ENCODE measurements around the gene SEC61A1. TPM values are rescaled to one million over a fixed set of nuclear protein-coding genes. Genes with fewer than 3 reads are reported as not detected.

SEC61A1 gene
- total RNA-seq, 1 donor from 2014 or later, result 184 TPM

DNA sequence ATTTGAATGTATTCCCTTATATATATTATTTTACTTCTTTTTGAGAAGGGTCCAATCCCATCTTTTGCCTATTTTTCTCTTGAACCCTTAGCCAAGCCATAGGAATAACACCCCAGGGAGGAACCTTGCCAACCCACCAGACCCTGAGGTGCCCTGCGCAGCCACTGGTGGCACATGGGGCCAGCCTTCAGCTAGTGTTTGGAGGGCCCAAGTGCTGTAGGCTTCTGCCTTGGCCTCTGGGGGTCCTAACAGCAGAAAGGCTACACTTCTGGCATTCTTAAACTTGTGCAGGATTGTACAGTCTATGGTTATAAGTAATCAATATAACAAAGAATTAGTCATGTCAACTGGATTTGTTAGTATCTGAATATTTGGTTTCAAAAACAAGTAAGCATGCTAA is 36.9 kb downstream of the SEC61A1 start:
- no peaks in the 10 kb centered on the region for H3K27me3 Mint-ChIP-seq (ENCODE audit: low read depth)
- TF ChIP-seq, protein P1, sequence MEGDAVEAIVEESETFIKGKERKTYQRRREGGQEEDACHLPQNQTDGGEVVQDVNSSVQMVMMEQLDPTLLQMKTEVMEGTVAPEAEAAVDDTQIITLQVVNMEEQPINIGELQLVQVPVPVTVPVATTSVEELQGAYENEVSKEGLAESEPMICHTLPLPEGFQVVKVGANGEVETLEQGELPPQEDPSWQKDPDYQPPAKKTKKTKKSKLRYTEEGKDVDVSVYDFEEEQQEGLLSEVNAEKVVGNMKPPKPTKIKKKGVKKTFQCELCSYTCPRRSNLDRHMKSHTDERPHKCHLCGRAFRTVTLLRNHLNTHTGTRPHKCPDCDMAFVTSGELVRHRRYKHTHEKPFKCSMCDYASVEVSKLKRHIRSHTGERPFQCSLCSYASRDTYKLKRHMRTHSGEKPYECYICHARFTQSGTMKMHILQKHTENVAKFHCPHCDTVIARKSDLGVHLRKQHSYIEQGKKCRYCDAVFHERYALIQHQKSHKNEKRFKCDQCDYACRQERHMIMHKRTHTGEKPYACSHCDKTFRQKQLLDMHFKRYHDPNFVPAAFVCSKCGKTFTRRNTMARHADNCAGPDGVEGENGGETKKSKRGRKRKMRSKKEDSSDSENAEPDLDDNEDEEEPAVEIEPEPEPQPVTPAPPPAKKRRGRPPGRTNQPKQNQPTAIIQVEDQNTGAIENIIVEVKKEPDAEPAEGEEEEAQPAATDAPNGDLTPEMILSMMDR (conservative IDR thresholded peaks at IDR 0.05), result no peak
- peaks cover 4% of the 10 kb centered on the region for H3K36me3 Mint-ChIP-seq (ENCODE audit: low read depth)
- no peaks in the 10 kb centered on the region for H3K4me1 Mint-ChIP-seq
- no peaks in the 10 kb centered on the region for H3K9me3 Mint-ChIP-seq
- no peak for DNase-seq (ENCODE audit: low read depth, low spot score)
- no peak overlapping the region for H3K4me3 Mint-ChIP-seq
- no peak overlapping the region for H3K27ac Mint-ChIP-seq (ENCODE audit: unreplicated experiment)

GRCh38 chr3:128091586-128091985 is 39.3 kb downstream of the SEC61A1 start:
- no peak overlapping the region for H3K27ac Mint-ChIP-seq (ENCODE audit: unreplicated experiment)
- TF ChIP-seq, protein P1 (conservative IDR thresholded peaks at IDR 0.05), result no peak
- no peaks in the 10 kb centered on the region for H3K27me3 Mint-ChIP-seq (ENCODE audit: low read depth)
- peaks cover 8% of the 10 kb centered on the region for H3K36me3 Mint-ChIP-seq (ENCODE audit: low read depth)
- H3K9me3 Mint-ChIP-seq, result no peaks in the 10 kb centered on the region
- no peak for DNase-seq (ENCODE audit: low read depth, low spot score)
- H3K4me3 Mint-ChIP-seq, result no peak overlapping the region
- no peaks in the 10 kb centered on the region for H3K4me1 Mint-ChIP-seq

DNA sequence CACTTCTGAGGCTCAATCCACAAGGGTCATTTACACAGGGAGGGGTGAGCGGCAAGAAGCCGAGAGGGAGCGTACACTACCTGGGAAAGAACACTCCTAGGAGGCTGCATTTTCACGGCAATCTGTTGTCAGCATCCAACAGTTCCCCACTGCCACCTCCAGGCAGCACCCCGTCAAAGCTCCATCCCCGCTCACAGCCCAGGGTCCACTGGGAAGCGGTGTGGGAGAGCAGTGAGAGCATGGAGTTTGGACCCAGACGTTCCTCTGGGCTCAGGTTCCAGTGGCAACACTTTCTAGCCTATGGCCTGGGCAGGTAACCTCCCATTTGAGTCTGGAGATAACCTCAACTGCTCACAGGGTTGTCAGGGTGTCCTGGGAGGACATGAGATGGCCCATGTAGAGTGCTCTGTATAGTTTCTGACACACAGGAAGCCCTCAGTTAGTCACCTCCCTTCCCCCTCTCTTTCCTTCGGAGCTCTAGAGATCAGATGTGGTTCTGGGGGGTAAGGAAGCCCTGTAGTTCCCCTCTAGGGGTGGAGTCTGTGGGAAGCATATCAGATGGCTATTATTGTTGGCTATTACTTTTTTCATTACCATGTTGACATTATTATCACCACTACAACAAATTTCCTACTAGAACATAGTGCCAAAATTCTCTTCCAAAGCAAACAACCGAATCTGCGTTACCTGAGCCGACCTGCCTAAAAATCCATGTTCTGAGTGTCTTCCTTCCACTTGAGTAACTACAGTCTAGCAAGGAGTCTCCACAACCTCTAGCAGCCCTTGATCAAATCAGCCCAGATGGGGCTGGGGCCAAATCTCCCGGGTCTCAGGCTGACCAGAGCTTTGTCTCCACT is 42.3 kb downstream of the SEC61A1 start:
- Mint-ChIP-seq H3K27ac (ENCODE audit: unreplicated experiment) (no peak overlapping the region), H3K36me3 (ENCODE audit: low read depth) (peaks cover 7% of the 10 kb centered on the region), H3K4me1 (no peaks in the 10 kb centered on the region), H3K27me3 (ENCODE audit: low read depth) (no peaks in the 10 kb centered on the region), H3K4me3 (no peak overlapping the region), H3K9me3 (no peaks in the 10 kb centered on the region)
- TF ChIP-seq, protein P1 (conservative IDR thresholded peaks at IDR 0.05), result no peak
- no peak for DNase-seq (ENCODE audit: low read depth, low spot score)

DNA sequence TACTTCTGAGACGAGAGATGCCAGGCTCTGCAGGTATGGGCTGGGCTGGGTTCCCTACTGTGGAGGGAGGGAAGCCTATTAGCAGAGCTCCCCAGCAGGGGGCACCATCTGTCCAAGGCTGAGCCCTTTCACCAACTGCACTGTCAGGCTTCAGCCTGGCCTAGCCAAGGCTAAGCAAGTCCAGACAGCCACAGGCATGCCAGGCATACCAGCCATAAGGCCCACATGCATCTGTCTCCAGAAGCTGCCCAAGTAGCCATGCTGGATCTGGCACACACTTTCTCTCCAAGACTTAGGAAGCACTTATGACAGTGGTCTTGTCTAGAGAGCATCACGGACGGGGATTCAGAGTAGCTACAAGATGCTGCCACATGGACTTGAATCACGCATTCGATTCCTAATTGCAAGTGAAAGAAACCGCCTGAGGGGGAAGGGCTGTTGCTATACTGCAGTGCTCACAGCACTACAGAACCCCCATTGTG is 43.0 kb downstream of the SEC61A1 start:
- H3K9me3 Mint-ChIP-seq, result no peaks in the 10 kb centered on the region
- TF ChIP-seq, protein P1 (conservative IDR thresholded peaks at IDR 0.05), result peak; percentile 86
- H3K27ac Mint-ChIP-seq (ENCODE audit: unreplicated experiment), result no peak overlapping the region
- H3K4me3 Mint-ChIP-seq, result no peak overlapping the region
- no peaks in the 10 kb centered on the region for H3K27me3 Mint-ChIP-seq (ENCODE audit: low read depth)
- no peaks in the 10 kb centered on the region for H3K4me1 Mint-ChIP-seq
- H3K36me3 Mint-ChIP-seq (ENCODE audit: low read depth), result peaks cover 7% of the 10 kb centered on the region
- DNase-seq (ENCODE audit: low read depth, low spot score), result peak; percentile 77

DNA sequence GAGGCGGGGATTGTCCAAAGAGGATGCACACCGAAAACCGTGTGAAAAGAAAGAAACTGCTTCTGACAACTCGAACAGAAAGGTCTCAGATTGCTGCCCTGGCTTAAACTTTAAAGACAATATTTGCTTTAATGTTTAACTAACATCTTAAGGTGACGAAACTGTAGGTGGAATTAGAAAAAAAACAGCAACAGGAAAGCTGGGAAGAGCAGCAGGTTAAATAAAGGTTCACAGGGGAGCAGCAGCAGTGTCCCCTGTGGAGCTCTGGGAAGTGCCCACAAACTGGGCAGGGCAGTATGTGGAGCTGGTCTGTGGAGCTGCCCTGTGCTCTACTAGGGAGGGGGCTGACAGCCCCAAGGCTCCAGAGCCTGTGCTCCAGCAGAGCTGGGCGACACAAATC is 46.0 kb downstream of the SEC61A1 start:
- Mint-ChIP-seq H3K27me3 (ENCODE audit: low read depth) (no peaks in the 10 kb centered on the region), H3K9me3 (no peaks in the 10 kb centered on the region), H3K4me1 (no peaks in the 10 kb centered on the region), H3K27ac (ENCODE audit: unreplicated experiment) (no peak overlapping the region), H3K4me3 (no peak overlapping the region), H3K36me3 (ENCODE audit: low read depth) (peaks cover 7% of the 10 kb centered on the region)
- DNase-seq (ENCODE audit: low read depth, low spot score), result no peak
- TF ChIP-seq, protein P1 (conservative IDR thresholded peaks at IDR 0.05), result no peak
